GM18505 (cell line): ENCODE measurements around the gene GAL3ST3.

Source experiments
- ATAC-seq: cut with Tn5 transposase; IDR thresholded peaks from one replicate; pipeline ENCODE4 v1.9.1; 2021; ENCODE audit not compliant: unreplicated experiment
- POLR2A ChIP-seq: IDR thresholded peaks from 4 replicates; pipeline ENCODE4 v1.6.1; 2011; ENCODE audit warnings: borderline replicate concordance; ENCODE audit not compliant: insufficient read depth, insufficient read length; ENCODE audit errors: extremely low read depth

The GAL3ST3 gene

DNA sequence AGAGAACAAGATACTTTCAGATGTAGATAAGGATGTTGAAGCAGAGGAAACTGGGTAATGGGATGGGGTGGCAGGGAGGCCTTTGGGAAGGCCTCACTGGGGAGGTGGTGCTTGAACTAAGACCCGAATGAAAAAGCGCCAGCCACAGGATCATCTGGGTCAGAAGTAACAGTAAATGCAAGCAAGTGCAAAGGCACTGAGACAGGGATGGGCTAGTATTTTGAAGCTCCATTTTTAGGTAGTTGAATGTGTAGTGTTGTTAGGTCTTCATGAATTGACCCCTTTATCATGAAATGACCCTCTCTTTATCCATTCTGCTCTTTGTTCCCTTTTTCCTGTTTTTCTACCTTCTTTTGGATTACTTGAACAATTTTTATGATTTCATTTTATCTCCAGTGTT lies 14.9 kb upstream of the GAL3ST3 start:
- no peak for TF ChIP-seq POLR2A
- ATAC-seq = no peak

DNA sequence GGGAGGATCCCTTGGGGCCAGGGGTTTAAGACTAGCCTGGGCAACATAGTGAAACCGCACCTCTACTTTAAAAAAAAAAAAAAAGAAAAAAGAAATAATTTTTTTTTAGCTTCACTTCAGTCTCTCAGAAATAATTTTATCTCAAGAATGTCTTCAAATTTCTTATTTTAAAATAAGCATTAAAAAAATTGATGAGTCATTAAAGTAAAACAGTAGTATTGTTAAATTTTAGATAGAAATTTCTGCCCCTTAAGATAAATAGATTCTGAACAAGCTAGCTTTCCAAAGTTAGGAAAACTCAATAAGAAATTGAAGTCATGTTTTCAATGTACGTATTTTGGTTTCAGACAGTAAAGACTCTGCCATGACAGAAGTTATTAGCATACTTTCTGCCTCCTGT lies 13.4 kb upstream of the GAL3ST3 start:
- no peak for TF ChIP-seq POLR2A
- ATAC-seq = no peak

DNA sequence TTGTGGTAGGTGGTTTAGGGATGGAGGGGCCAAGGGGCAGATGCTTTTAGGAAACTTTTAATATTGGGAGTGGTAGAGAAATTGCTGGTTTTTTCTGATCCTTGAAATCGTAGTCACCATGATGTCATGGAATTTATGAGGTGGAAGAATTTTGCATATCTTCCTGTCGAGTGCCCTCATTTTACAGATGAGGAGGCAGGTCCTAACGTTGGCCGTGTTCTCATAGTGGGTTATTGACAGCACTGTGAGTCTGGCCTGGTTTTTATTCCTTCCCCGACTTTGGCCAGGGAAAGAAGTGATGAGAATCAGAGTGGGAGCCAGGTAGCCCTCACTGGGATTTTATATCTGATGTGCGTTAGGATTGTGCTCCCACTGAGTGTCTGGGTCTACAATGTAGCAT lies 12.3 kb upstream of the GAL3ST3 start:
- no peak for ATAC-seq
- TF ChIP-seq POLR2A = no peak

DNA sequence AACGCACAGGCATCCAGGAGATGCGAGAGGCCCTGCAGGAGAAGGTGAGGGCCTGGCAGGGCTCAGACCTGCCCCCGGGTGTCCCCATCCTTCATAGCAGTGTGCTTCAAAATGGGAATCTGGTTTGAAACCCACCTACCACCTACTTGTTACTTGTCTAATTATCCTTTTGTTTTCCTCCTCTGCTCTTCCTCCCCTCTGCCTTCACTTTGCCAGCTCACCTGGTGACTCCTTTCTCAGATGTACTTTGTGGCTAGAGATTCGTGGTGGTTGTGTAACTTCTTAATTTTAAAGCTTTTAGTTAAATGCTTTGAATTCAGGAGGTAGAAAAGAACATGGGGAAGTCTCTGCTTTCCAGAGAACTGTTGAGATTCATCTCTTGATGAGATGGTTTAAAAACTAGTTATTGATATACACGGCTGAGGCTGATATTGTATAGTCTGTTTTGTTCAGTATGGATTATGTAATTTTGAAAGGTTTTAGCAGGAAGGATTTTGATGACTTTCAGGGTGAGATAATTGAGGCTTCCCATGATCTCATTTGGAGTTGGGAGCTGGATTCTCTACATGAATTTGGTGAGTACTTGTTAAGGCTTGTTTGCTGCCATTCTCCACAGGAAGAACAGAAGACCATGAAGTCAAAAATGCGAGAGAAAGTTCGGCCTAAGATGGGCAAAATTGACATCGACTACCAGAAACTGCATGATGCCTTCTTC lies 11.2 kb upstream of the GAL3ST3 start:
- ATAC-seq = no peak
- no peak for TF ChIP-seq POLR2A

DNA sequence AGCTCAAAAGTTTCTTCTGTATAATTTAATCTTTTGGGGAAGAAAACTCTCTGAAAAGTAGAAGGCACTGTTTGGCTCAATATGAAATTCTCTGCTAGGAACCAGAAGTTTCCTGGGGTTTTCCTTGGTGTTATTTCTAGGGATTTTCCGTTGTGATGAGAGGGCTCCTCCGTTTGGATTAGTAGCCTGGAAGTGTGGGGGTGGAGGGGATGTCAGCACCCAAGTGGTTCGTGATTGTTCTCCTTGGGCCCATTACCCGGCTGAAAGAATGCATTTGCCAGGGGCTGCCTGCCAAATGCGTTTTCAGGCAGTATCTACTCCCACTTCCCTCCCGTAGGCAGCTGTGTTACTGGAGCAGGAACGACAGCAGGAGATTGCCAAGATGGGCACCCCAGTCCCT lies 7.5 kb upstream of the GAL3ST3 start:
- ATAC-seq = no peak
- no peak for TF ChIP-seq POLR2A

DNA sequence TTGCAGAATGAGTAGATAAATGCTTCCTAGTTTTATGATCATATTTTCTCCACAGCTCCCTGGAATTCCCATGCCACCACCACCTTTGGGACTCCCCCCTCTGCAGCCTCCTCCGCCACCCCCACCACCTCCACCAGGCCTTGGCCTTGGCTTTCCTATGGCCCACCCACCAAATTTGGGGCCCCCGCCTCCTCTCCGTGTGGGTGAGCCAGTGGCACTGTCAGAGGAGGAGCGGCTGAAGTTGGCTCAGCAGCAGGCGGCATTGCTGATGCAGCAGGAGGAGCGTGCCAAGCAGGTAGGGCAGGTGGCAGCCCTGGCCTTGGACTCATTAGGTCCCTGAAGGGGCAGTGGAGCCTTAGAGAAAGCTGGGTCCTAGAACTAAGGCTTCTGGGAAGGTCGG lies 6.1 kb upstream of the GAL3ST3 start:
- ATAC-seq = no peak
- no peak for TF ChIP-seq POLR2A

DNA sequence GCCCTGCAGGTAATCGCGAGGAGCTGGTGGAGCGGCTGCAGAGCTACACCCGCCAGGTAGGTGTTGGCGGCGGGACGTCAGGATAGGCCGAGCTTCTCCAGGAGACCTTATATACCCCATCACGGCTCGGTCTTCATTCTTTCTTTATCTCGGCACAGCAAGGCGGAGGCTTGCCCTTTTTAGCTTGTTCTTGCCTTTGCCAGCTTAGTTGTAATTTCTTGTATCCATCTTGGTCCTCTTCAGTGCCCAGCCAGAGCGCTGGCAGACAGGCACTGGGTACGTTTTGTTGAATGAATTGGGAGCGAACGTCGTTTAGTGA lies 3.7 kb upstream of the GAL3ST3 start:
- TF ChIP-seq POLR2A = no peak
- no peak for ATAC-seq

DNA sequence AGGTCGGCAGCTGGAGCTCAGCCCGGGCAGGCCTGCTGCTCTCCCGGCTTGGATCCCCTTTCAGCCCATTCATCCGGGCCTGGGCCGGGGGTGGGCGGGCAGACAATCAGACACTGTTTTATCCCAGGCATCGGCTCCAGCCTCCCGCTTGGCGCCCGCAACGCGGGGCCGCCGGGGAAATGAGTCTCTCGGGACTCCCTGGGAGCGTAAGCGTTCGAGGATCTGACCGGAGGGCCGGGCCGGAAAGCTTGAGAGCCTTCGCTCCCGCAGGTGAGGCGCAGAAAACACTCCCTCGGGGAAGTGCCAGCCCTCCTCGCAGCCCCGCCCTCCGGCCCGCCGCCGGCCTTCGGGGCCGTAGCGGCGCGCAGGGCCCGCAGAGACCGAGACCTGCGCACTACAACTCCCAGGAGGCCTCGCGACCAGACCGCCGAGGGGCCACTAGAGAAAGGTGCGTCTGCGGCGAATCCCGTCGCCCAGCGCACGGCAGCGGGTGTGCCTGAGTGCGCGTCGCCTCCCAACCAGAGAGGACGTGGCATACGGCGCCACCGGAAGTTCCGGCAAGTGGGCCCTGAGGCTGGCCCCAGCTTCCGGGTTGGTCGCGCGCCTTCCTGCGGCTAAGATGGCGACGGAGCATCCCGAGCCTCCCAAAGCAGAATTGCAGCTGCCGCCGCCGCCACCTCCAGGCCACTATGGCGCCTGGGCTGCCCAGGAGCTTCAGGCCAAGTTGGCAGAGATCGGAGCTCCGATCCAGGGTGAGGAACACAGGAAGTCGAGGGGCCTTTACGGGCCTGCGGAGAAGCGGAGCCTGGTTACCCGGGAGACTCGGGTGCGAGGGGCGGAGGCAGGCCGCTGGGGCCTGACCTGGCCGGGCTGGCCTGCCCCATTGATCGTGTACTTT lies 3.1 kb upstream of the GAL3ST3 start, which contains the start of gene SF3B2:
SF3B2 (plus strand) TSS at position 599 of the 898 bp plus-strand sequence; CDS start at position 620, 21 bp downstream.
- ATAC-seq = peak; percentile 94
- TF ChIP-seq POLR2A = peak; percentile 86

DNA sequence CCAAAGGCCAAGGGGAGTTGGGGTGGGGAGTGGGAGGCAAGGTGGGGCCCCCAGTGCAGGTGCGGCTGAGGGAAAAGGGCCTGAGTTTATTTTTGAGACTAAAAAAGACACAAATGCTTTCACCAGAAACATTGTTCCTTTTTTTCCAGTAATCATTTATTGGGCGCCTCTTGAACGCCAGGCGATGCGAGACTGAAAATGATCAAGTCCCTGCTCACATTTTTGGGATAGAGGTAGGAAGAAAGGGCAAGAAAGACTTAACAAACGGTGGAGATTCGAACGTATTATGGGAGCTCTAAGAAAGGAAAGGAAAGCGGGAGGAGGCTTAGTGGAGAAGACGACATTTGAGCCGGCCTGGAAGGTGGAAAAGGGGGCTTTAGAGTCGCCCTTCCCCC lies 2.4 kb upstream of the GAL3ST3 start:
- no peak for ATAC-seq
- TF ChIP-seq POLR2A = no peak

DNA sequence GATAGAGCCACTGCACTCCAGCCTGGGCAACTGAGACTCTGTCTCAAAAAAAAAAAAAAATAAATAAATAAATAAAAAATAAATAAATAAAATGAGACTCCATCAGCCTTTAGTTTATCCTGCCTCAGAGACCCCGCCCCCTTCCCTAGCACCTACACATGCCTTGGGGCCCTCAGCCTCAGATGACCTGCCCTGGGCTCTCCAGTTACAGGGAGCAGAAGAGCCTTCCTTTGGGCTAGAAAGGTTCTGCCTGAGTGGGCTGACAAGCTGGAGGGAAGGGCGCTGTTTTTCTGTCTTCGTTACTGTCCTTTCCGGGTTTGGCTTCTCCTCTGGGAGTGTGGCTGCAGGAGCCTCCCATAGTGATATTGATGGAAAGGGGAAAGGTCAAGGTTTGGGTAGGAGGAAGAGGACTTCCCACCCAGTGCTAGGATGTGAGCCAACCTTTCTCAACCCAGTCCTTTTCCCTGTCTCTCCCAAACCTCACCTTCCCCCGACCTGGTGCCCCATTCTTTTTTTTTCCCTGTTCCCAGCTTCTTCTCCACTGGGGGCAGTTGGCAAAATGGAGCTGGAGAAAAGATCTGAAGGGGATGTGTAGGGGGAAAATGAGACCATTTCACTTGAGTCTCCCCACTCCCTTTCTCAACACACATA lies 1.7 kb upstream of the GAL3ST3 start:
- TF ChIP-seq POLR2A = no peak
- no peak for ATAC-seq

DNA sequence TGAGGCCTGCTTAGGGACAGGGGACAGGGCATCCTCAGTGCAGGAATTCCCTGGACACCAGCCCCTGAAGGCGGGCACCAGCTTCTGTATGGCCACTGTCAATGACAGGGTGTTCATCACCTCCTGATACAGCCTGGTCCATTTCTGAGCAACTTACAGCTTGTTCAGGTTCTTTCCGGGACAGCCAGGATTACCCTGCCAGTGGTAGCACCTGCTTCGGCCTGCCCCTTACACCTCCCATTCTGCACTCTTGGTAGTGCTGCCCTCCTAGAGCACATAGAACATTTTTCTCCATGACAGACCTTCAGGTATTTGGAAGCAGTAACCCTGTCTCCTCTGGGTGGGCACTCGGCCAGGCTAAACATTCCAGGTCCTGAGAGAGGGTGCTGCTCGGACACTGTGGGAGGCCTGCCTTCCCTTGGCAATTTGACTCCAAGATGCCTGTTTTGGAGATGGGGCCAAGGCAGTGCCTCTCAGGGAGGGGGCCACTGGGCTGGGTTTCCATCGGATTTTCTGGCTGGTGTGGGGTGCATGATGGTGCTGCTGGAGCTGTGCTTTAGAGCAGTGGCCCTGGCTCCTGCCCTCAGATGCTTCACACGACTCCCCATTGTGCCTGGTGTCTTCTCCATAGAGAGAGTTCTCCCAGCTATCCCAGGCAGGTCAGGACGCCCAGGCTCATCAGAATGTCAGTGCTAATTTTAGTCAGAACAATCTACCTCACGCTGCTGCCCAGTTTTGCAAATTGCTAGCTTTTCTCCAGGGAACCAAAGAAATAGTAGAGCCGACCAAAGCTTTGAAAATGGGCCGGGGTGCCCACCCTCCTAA lies 1.2 kb downstream of the GAL3ST3 start:
- no peak for ATAC-seq
- TF ChIP-seq POLR2A = no peak

DNA sequence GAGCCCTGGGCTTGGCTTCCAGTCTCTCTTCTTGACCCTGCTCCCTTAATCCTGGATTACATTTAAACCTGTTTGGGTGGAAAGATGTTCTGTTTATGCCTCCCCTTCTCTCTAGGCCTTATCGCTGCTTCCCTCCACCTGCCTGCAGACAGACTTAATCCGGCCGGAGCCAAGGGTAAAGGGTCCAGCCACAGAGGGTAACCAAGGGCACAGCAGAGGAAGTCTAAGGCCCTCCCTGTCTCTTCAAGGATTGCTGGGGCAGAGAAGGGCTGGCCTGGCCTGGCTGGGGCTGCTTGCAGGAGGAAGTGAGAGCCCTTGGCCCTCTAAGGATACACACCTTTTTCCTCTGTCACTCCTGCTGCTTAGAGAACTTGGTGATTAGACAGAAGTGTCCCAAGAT lies 2.1 kb downstream of the GAL3ST3 start:
- ATAC-seq = no peak
- TF ChIP-seq POLR2A = no peak

DNA sequence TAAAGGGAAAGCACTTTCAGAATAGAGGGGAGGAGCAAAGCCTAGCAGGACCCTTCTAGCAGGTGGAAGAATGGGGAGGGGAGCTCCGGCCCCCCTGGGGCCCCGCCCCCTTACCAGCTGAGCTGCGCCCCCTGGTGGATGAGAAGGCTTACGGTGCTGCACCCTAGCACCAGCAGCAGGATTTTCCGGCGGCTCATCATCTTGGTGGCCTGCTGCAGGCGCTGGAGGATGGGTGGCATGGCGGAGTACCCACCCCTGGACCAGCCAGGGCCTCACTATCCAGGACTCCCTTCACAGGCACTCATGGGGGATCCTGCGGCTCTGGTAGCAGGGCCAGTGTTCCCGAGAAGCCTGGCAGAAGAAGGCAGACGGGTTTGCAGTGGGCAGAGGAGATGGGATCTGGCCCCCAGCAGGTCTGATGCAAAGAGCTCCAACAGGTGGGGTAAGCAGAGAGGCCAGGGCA lies 3.8 kb downstream of the GAL3ST3 start:
- ATAC-seq = no peak
- no peak for TF ChIP-seq POLR2A
